H1 (cell line): ENCODE measurements around the gene PDE6D. TPM values are rescaled to one million over a fixed set of nuclear protein-coding genes. Genes with fewer than 3 reads are reported as not detected.

Experiments
- CTCF ChIA-PET: fragments of 300-600 bp; sonication (Branson Sonifier 250); formaldehyde crosslinking; loops from one replicate; lab custom pipeline; 2021; ENCODE audit not compliant: partially characterized antibody; lab: Charles Lee
- POLR2A ChIA-PET: fragments of 300-600 bp; sonication (Branson Sonifier 250); formaldehyde crosslinking; loops from one replicate; lab custom pipeline; 2021; ENCODE audit warnings: inconsistent platforms; ENCODE audit not compliant: partially characterized antibody; lab: Charles Lee
- DNase-seq, 2 experiments: peaks; one replicate each; pipeline versions ENCODE4 v3.0.0 to v3.0.0-alpha.2; 2010 to 2022; ENCODE audit warnings: low spot score in 2 of 2, low read depth in 1 of 2, mixed read lengths in 1 of 2
- FAIRE-seq: peaks from 2 replicates; lab custom pipeline; 2011; peaks lifted over from hg19 to GRCh38; lab: Jason Lieb, UNC
- H2AFZ ChIP-seq: 2 replicates; pipeline ENCODE4 v1.8.1; 2012; ENCODE audit warnings: low read length, inconsistent platforms
- H2AK5ac ChIP-seq: 2 replicates; pipeline ENCODE4 v1.6.1; 2013; ENCODE audit warnings: low read depth, low read length
- H2BK120ac ChIP-seq: replicated peaks from 2 replicates; pipeline ENCODE3; 2013; ENCODE audit warnings: low read depth, low read length, inconsistent platforms
- H2BK12ac ChIP-seq: 2 replicates; pipeline ENCODE4 v1.6.1; 2013; ENCODE audit warnings: low read depth, low read length
- H2BK15ac ChIP-seq: 2 replicates; pipeline ENCODE4 v1.6.1; 2013; ENCODE audit warnings: low read length
- H2BK20ac ChIP-seq: 2 replicates; pipeline ENCODE4 v1.6.1; 2013; ENCODE audit warnings: low read length
- H2BK5ac ChIP-seq: 2 replicates; pipeline ENCODE4 v1.6.1; 2013; ENCODE audit warnings: low read depth, low read length
- H3K14ac ChIP-seq: 2 replicates; pipeline ENCODE4 v1.6.1; 2013; ENCODE audit warnings: inconsistent platforms; ENCODE audit not compliant: insufficient read length
- H3K18ac ChIP-seq: 2 replicates; pipeline ENCODE4 v1.6.1; 2013; ENCODE audit warnings: low read length; ENCODE audit errors: extremely low read depth
- H3K23ac ChIP-seq: 2 replicates; pipeline ENCODE4 v1.6.1; 2013; ENCODE audit warnings: inconsistent platforms; ENCODE audit not compliant: insufficient read length
- H3K23me2 ChIP-seq: 2 replicates; pipeline ENCODE4 v1.6.1; 2013; ENCODE audit warnings: low read depth, low read length
- H3K27ac ChIP-seq: 2 replicates; pipeline ENCODE4 v1.6.1; 2011; ENCODE audit warnings: low read depth, low read length, inconsistent platforms
- H3K27me3 ChIP-seq, 4 experiments: replicated peaks in 1 of 4; 1 replicate in 1 of 4; 2 replicates in 3 of 4; pipeline versions ENCODE4 v1.6.1 to v1.8.1; 2011 to 2013; ENCODE audit warnings: low read length in 3 of 4, mild to moderate bottlenecking in 3 of 4, inconsistent platforms in 2 of 4, mixed read lengths in 2 of 4, moderate library complexity in 1 of 4; ENCODE audit not compliant: control insufficient read depth in 3 of 4, insufficient read depth in 3 of 4; ENCODE audit errors: extremely low read depth in 1 of 4
- H3K36me3 ChIP-seq, 4 experiments: 2 replicates each; pipeline versions ENCODE4 v1.6.1 to v1.8.1; 2011 to 2013; ENCODE audit warnings: mild to moderate bottlenecking in 4 of 4, low read length in 3 of 4, moderate library complexity in 2 of 4, control low read depth in 1 of 4, inconsistent platforms in 1 of 4; ENCODE audit not compliant: insufficient read depth in 4 of 4, control insufficient read depth in 2 of 4
- H3K4ac ChIP-seq: replicated peaks from 2 replicates; pipeline ENCODE3; 2013; ENCODE audit warnings: low read length, low read depth, mixed read lengths, inconsistent platforms; ENCODE audit not compliant: insufficient read length
- H3K4me1 ChIP-seq, 4 experiments: replicated peaks in 1 of 4; 1 replicate in 1 of 4; 2 replicates in 3 of 4; pipeline versions ENCODE4 v1.6.1 to v1.8.1; 2011 to 2013; ENCODE audit warnings: low read length in 3 of 4, inconsistent platforms in 2 of 4, mixed read lengths in 1 of 4; ENCODE audit not compliant: insufficient read depth in 4 of 4, control insufficient read depth in 3 of 4
- H3K4me2 ChIP-seq, 2 experiments: 2 replicates each; pipeline versions ENCODE4 v1.6.1 to v1.8.1; 2011 to 2013; ENCODE audit warnings: low read depth in 2 of 2, low read length in 2 of 2, control low read depth in 1 of 2, inconsistent platforms in 1 of 2, mild to moderate bottlenecking in 1 of 2; ENCODE audit not compliant: insufficient read depth in 1 of 2
- H3K4me3 ChIP-seq, 4 experiments: fragments of 200-600, 300-600 bp in 1 of 4; sonication (generic), shearing (Covaris generic), sonication (Bioruptor Twin) in 1 of 4; 2 replicates each; pipeline versions ENCODE4 v1.5.1 to v1.8.1; 2011 to 2016; ENCODE audit warnings: low read length in 4 of 4, low read depth in 3 of 4, control low read depth in 2 of 4, inconsistent platforms in 2 of 4, mild to moderate bottlenecking in 2 of 4, mixed read lengths in 1 of 4, moderate library complexity in 1 of 4; ENCODE audit not compliant: insufficient read depth in 2 of 4; ENCODE audit errors: extremely low read depth in 1 of 4
- H3K56ac ChIP-seq: replicated peaks from 2 replicates; pipeline ENCODE3; 2013; ENCODE audit warnings: low read depth, mild to moderate bottlenecking, mixed read lengths, low read length, inconsistent platforms; ENCODE audit not compliant: insufficient read length
- H3K79me1 ChIP-seq: 2 replicates; pipeline ENCODE4 v1.6.1; 2013; ENCODE audit warnings: low read depth, low read length, control low read depth
- H3K79me2 ChIP-seq, 2 experiments: 2 replicates each; pipeline versions ENCODE4 v1.6.1 to v1.8.1; 2012 to 2013; ENCODE audit warnings: low read length in 2 of 2, mild to moderate bottlenecking in 2 of 2, inconsistent platforms in 1 of 2; ENCODE audit not compliant: insufficient read depth in 2 of 2, control insufficient read depth in 1 of 2
- H3K9ac ChIP-seq, 4 experiments: replicated peaks in 1 of 4; 1 replicate in 1 of 4; 2 replicates in 3 of 4; pipeline versions ENCODE4 v1.6.1 to v1.8.1; 2011 to 2013; ENCODE audit warnings: low read depth in 3 of 4, low read length in 3 of 4, control low read depth in 2 of 4, mild to moderate bottlenecking in 2 of 4, moderate library complexity in 2 of 4, inconsistent platforms in 1 of 4; ENCODE audit errors: extremely low read depth in 1 of 4
- H3K9me3 ChIP-seq, 2 experiments: 2 replicates each; pipeline versions ENCODE4 v1.6.1 to v1.8.1; 2012 to 2013; ENCODE audit warnings: mild to moderate bottlenecking in 2 of 2, moderate library complexity in 2 of 2, control low read depth in 1 of 2, inconsistent platforms in 1 of 2, low read depth in 1 of 2, low read length in 1 of 2, mixed read lengths in 1 of 2; ENCODE audit not compliant: insufficient read depth in 2 of 2
- H4K20me1 ChIP-seq, 2 experiments: replicated peaks in 1 of 2; 2 replicates each; pipeline versions ENCODE3 to v1.8.1; 2011 to 2013; ENCODE audit warnings: inconsistent platforms in 2 of 2, low read length in 2 of 2, mild to moderate bottlenecking in 1 of 2; ENCODE audit not compliant: insufficient read depth in 2 of 2, control insufficient read depth in 1 of 2
- H4K5ac ChIP-seq: 2 replicates; pipeline ENCODE4 v1.6.1; 2013; ENCODE audit warnings: low read length, low read depth, mixed read lengths, inconsistent platforms; ENCODE audit not compliant: insufficient read length
- H4K8ac ChIP-seq: 2 replicates; pipeline ENCODE4 v1.8.0; 2013; ENCODE audit warnings: mild to moderate bottlenecking, moderate library complexity, low read length, inconsistent platforms; ENCODE audit not compliant: insufficient read depth; ENCODE audit errors: extremely low read depth
- H4K91ac ChIP-seq: replicated peaks from 2 replicates; pipeline ENCODE3; 2013; ENCODE audit warnings: low read length, mixed read lengths, inconsistent platforms; ENCODE audit not compliant: insufficient read length
- ASH2L ChIP-seq: fragments of 200-600, 300-600 bp; sonication (generic); IDR thresholded peaks from one replicate; pipeline ENCODE4 v1.7.1; 2017; ENCODE audit warnings: low read length
- GABPA ChIP-seq: IDR thresholded peaks from 2 replicates; pipeline ENCODE4 v1.6.1; 2011; ENCODE audit warnings: mild to moderate bottlenecking, low read length, moderate library complexity, borderline replicate concordance; ENCODE audit not compliant: insufficient read depth
- RNF2 ChIP-seq: fragments of 200-900, 300-1000 bp; sonication (generic); IDR thresholded peaks from 2 replicates; pipeline ENCODE4 v1.7.1; 2016; ENCODE audit warnings: borderline replicate concordance, low read depth, mild to moderate bottlenecking, antibody characterized with exemption, low read length; ENCODE audit not compliant: poor library complexity, severe bottlenecking; ENCODE audit errors: missing control alignments
- SIN3A ChIP-seq, 2 experiments: IDR thresholded peaks in 1 of 2; conservative IDR thresholded peaks in 1 of 2; 2 replicates each; pipeline ENCODE4 v1.6.1; 2011 to 2012; ENCODE audit warnings: low read length in 2 of 2, improper control_type of control experiment in 1 of 2, low read depth in 1 of 2, mild to moderate bottlenecking in 1 of 2
- TAF7 ChIP-seq: optimal IDR thresholded peaks from 2 replicates; pipeline ENCODE3; 2011; ENCODE audit warnings: low read depth, mild to moderate bottlenecking, inconsistent platforms, low read length, moderate library complexity, borderline replicate concordance
- WGBS, 2 experiments: shearing (Covaris generic) in 1 of 2; methylation state at CpG; one replicate each; pipeline versions ENCODE4 v1.1.6 to v1.1.7; 2013 to 2015; ENCODE audit warnings: low lambda C conversion rate in 2 of 2, mixed read lengths in 2 of 2, inconsistent platforms in 1 of 2, low coverage in 1 of 2, missing lambda C conversion rate in 1 of 2; ENCODE audit not compliant: insufficient replicate concordance in 2 of 2, insufficient coverage in 1 of 2, insufficient read length in 1 of 2; ENCODE audit errors: extremely low coverage in 1 of 2, missing lambda C conversion rate in 1 of 2; 5-methylcytosine and 5-hydroxymethylcytosine counted together
- polyA plus RNA-seq, 7 experiments: library from polyadenylated mRNA; depleted of rRNA in 3 of 7; stranded (reverse) in 5 of 7; unstranded in 2 of 7; fragments of >200 nt in 5 of 7; fragments of 200-250 nt in 2 of 7; gene quantifications; 1 replicate in 5 of 7; 2 replicates in 1 of 7; 4 replicates in 1 of 7; pipeline versions ENCODE4 v1.2.1 to v1.2.3, GENCODE V29; 2011 to 2013; ENCODE audit warnings: missing spikeins in 2 of 7, mixed read lengths in 2 of 7
- total RNA-seq: library from RNA; stranded (reverse); fragmentation: NEBNext Ultra II Directional; extraction: Animal tissue kit (Norgen Biotek cat#: 25700); gene quantifications from 2 replicates; pipeline ENCODE4 v1.2.1, GENCODE V29; 2021

The PDE6D gene
- total and polyA plus RNA-seq, 2 of the 8 experiments (the other 6 are each of a cell fraction or from before 2014, with no cell fraction given) = 33.7 to 63.9 TPM

GRCh38 chr2:231720292-231720986 is 60.6 kb downstream of the PDE6D start:
- FAIRE-seq (no peak), DNase-seq (no peak)
- H3K4me3 ChIP-seq = no peak overlapping the region
- TF ChIP-seq RNF2 = no peak
- no peak for TF ChIP-seq SIN3A (conservative IDR thresholded peaks at IDR 0.05 in 1 of 2, IDR thresholded peaks at IDR 0.05 in 1 of 2; ENCODE audit: low read depth in 1 of 2, low read length in 2 of 2)
- no peak for TF ChIP-seq TAF7
- TF ChIP-seq GABPA = no peak
- no peak for TF ChIP-seq ASH2L
- no peak overlapping the region for H3K18ac ChIP-seq
- no peaks in the 10 kb centered on the region for H3K27me3 ChIP-seq
- no peaks in the 10 kb centered on the region for H3K23me2 ChIP-seq
- WGBS, 2 experiments = 90% methylated on average over 7 of the region's 7 CpGs; no CpG with 5 or more reads in 1 of the 2 experiments
- no peak overlapping the region for H4K5ac ChIP-seq
- H2BK15ac ChIP-seq = no peak overlapping the region
- no peak overlapping the region for H2AFZ ChIP-seq
- peaks cover 0 to 2% of the 10 kb centered on the region in 2 experiments for H4K20me1 ChIP-seq
- CTCF ChIA-PET = interaction anchor here (1.5 to 12.1 kb wide), 3 partner anchors 17 to 188 kb away, joined by 5 to 555 read pairs (median 8); no protein-coding TSS in a partner anchor
- no peak overlapping the region for H2AK5ac ChIP-seq
- H3K79me2 ChIP-seq = no peaks in the 10 kb centered on the region
- H3K4ac ChIP-seq = no peak overlapping the region
- H2BK120ac ChIP-seq = no peak overlapping the region
- no peak overlapping the region for H3K27ac ChIP-seq
- H3K36me3 ChIP-seq = no peaks in the 10 kb centered on the region
- no peak overlapping the region for H4K91ac ChIP-seq
- H3K23ac ChIP-seq = no peak overlapping the region
- no peak overlapping the region for H4K8ac ChIP-seq
- H3K4me2 ChIP-seq = no peak overlapping the region
- peaks cover 0 to 7% (median 3%) of the 10 kb centered on the region in 4 experiments; a peak in 2 of 7 replicates for H3K4me1 ChIP-seq
- no peaks in the 10 kb centered on the region for H3K79me1 ChIP-seq
- H3K14ac ChIP-seq = no peak overlapping the region
- no peak overlapping the region for H3K56ac ChIP-seq
- no peak overlapping the region for H3K9ac ChIP-seq
- no peak overlapping the region for H2BK5ac ChIP-seq
- POLR2A ChIA-PET = interaction anchor here (0.7 to 22.8 kb wide), 3 partner anchors 11 to 58 kb away, joined by 3 to 1080 read pairs (median 16); partner anchors contain the start of gene PTMA
- no peak overlapping the region for H2BK20ac ChIP-seq
- no peaks in the 10 kb centered on the region for H3K9me3 ChIP-seq
- H2BK12ac ChIP-seq = no peak overlapping the region
